KOPT-K1 (cell line): Measurements from ENCODE around the gene ZYG11A.
"Not testable (repeated sequence)": the region's sequence is repeated elsewhere in the genome, so short reads cannot be mapped to it uniquely, and the experiment has no call there.

ENCODE experiments used
- H3K27ac ChIP-seq: fragments of 200-600 bp; sonication (generic); 2 replicates; pipeline ENCODE4 v1.5.1; 2016; ENCODE audit warnings: antibody characterized with exemption, mild to moderate bottlenecking, low read depth, low read length; ENCODE audit not compliant: poor library complexity, severe bottlenecking
- H3K36me3 ChIP-seq: fragments of 200-600 bp; sonication (generic); 2 replicates; pipeline ENCODE4 v1.5.1; 2017; ENCODE audit warnings: antibody characterized with exemption, mild to moderate bottlenecking, low read length, moderate library complexity; ENCODE audit not compliant: insufficient read depth
- H3K9me3 ChIP-seq: fragments of 200-600 bp; sonication (generic); 2 replicates; pipeline ENCODE4 v1.5.1; 2017; ENCODE audit warnings: antibody characterized with exemption, low read length, mild to moderate bottlenecking; ENCODE audit not compliant: insufficient read depth, poor library complexity, severe bottlenecking

The ZYG11A gene

GRCh38 chr1:52842643-52843310, at the start of gene ZYG11A:
Gene ZYG11A (plus strand): TSS chr1:52842760. CDS start chr1:52842884, 124 bp downstream.
- H3K9me3 ChIP-seq, result no peaks in the 10 kb centered on the region
- no peak within 1 kb of the TSS for H3K27ac ChIP-seq
- no peaks in the 10 kb centered on the region for H3K36me3 ChIP-seq

DNA sequence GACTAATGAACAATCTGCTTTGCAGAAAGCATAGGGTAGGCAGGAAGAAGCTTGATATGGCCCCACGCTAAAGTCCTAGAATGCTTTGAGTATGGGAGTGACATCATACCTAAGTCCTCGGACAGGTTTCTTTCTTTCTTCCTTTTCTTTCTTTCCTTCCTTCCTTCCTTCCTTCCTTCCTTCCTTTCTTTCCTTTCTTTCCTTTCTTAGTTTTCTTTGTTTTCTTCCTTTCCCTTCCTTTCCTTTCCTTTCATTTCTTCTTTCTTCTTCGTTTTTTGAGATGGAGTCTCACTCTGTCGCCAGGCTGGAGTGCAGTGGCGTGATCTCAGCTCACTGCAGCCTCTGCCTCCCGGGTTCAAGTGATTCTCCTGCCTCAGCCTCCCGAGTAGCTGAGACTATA, 48.8 kb upstream of the ZYG11A start:
- not testable (repeated sequence) for H3K27ac ChIP-seq, H3K9me3 ChIP-seq, H3K36me3 ChIP-seq

- no peaks in the 10 kb centered on the region for H3K9me3 ChIP-seq
- no peak overlapping the region for H3K27ac ChIP-seq
- H3K36me3 ChIP-seq, result no peaks in the 10 kb centered on the region
Observed at GRCh38 chr1:52795464-52795863, 47.1 kb upstream of the ZYG11A start.

- no peaks in the 10 kb centered on the region for H3K9me3 ChIP-seq
- no peaks in the 10 kb centered on the region for H3K36me3 ChIP-seq
- H3K27ac ChIP-seq, result no peak overlapping the region
Observed at GRCh38 chr1:52798331-52798730, 44.2 kb upstream of the ZYG11A start.

DNA sequence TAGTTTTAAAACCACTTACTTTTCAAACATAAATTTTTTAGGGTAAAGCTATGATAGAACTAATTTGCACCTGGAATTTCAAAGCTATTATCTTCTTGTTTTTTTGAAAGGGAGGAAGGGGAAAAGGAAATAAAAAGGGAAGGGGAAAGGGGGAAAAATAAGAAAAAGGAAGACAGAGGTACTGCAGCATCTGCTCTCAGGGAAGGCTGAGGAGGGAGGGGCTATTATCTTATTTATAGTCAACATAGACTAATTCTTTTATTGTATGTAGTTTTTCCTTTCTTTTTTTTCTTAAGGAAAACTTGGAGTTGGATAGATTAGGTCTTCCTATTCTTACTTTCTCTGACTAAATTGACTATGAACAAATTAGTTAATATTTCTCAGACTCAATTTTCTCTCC, 41.5 kb upstream of the ZYG11A start:
- H3K9me3 ChIP-seq, result no peaks in the 10 kb centered on the region
- no peak overlapping the region for H3K27ac ChIP-seq
- H3K36me3 ChIP-seq, result no peaks in the 10 kb centered on the region

- H3K27ac ChIP-seq, H3K36me3 ChIP-seq, H3K9me3 ChIP-seq: not testable (repeated sequence)
Observed at GRCh38 chr1:52804083-52804482, 38.5 kb upstream of the ZYG11A start.

GRCh38 chr1:52814465-52814864, 28.1 kb upstream of the ZYG11A start:
- H3K9me3 ChIP-seq, result no peaks in the 10 kb centered on the region
- no peak overlapping the region for H3K27ac ChIP-seq
- no peaks in the 10 kb centered on the region; the same call in 1 of the 2 replicates for H3K36me3 ChIP-seq

GRCh38 chr1:52820830-52821229, 21.7 kb upstream of the ZYG11A start:
- H3K36me3 ChIP-seq, H3K27ac ChIP-seq, H3K9me3 ChIP-seq: not testable (repeated sequence)

- H3K9me3 ChIP-seq, result no peaks in the 10 kb centered on the region
- peaks cover 8% of the 10 kb centered on the region; the same call in 1 of the 2 replicates for H3K36me3 ChIP-seq
- H3K27ac ChIP-seq, result no peak overlapping the region
Observed at GRCh38 chr1:52825868-52826267, 16.7 kb upstream of the ZYG11A start.

DNA sequence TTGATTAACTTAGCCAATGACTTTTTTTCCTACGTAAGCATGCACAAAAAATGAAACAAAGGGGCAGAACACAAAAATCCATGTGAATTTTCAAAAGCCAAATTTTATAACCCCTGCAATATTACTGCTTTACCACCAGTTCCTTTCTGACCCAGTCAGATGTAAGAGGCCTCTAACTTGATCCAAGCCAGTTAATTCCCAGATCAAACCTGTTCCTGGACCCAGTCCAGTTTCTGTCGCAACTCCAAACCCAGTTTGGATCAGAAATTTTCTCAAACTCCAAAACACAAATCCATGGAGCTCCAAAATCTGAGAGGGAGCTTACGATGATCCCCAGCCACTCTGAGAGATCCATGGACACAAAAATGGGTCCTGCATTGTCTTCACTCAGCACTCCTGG, 7.8 kb upstream of the ZYG11A start:
- H3K9me3 ChIP-seq, result no peaks in the 10 kb centered on the region
- H3K36me3 ChIP-seq, result no peaks in the 10 kb centered on the region
- H3K27ac ChIP-seq, result no peak overlapping the region

DNA sequence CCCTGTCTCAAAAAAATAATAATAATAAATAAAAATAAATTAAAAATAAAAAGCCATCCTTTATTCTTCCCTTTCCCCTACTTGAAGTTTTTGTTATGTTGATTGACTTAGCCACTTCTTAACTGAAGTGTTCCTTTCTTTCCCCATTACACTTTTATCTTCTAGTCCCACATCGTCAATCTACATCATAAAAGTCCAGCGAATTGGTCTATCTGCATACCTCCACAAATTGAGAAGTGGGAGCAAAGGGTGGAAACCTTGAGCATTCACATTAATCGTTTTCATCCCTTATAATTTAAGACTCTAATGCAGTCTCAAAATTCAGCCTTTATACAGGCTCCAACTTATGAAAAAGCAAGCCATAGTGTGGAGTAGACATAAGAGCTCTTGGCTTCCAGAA, 6.5 kb upstream of the ZYG11A start:
- H3K9me3 ChIP-seq, result no peaks in the 10 kb centered on the region
- H3K36me3 ChIP-seq, result no peaks in the 10 kb centered on the region
- H3K27ac ChIP-seq, result no peak overlapping the region

GRCh38 chr1:52839175-52839574, 3.4 kb upstream of the ZYG11A start:
- H3K27ac ChIP-seq, H3K9me3 ChIP-seq, H3K36me3 ChIP-seq: not testable (repeated sequence)

- H3K9me3 ChIP-seq, H3K36me3 ChIP-seq, H3K27ac ChIP-seq: not testable (repeated sequence)
Observed at GRCh38 chr1:52845119-52845518, 2.6 kb downstream of the ZYG11A start.

DNA sequence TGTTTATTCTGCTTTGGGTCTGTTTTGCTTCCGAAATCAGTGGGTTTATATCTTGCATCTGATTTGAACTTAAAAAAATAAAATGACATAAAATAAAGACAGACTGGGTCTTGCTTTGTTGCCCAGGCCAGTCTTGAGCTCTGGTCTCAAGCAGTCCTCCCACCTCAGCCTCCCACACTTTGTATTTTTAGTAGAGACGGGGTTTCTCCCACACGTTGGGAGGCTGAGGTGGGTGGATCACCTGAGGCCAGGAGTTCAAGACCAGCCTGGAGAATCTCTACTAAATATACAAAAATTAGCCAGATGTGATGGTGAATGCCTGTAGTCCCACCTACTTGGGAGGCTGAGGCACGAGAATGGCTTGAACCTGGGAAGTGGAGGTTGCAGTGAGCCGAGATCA, 5.9 kb downstream of the ZYG11A start:
- no peaks in the 10 kb centered on the region for H3K9me3 ChIP-seq
- no peaks in the 10 kb centered on the region for H3K36me3 ChIP-seq
- H3K27ac ChIP-seq, result no peak overlapping the region

- Histone ChIP-seq H3K27ac (no peak overlapping the region), H3K9me3 (no peaks in the 10 kb centered on the region), H3K36me3 (no peaks in the 10 kb centered on the region)
Observed at GRCh38 chr1:52850951-52851350, 8.4 kb downstream of the ZYG11A start.

DNA sequence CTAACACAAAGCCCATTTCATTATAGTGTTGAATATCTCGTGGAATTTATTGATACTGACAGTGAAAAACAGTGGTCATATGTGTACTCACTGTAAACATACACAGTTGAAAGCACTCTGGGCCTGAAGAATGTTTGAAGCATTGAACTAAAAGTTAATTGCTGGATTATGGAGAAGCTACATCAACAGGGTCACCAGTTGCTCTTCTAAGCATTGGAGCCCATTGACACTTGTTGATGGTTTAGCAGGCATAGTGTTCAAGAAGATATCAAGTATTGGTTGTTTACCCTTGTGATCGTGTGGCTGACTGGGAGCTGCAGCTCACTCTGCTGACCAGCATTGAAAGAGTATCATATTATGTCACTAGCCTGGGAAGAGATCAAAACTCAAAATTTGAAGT, 10.3 kb downstream of the ZYG11A start:
- no peaks in the 10 kb centered on the region for H3K9me3 ChIP-seq
- H3K27ac ChIP-seq, result no peak overlapping the region
- H3K36me3 ChIP-seq, result no peaks in the 10 kb centered on the region
